GM21390 (cell line): ENCODE measurements around the gene GRAMD4.

ENCODE experiments used
- ATAC-seq: cut with Tn5 transposase; IDR thresholded peaks from one replicate; pipeline ENCODE4 v1.9.1; 2021; ENCODE audit not compliant: unreplicated experiment

Gene GRAMD4

GRCh38 chr22:46653596-46653995 is 33.4 kb downstream of the GRAMD4 start:
- no peak for ATAC-seq

GRCh38 chr22:46654426-46654825 is 34.2 kb downstream of the GRAMD4 start:
- ATAC-seq = no peak

- no peak for ATAC-seq
Measured at GRCh38 chr22:46654927-46655595, 34.9 kb downstream of the GRAMD4 start.

- ATAC-seq = no peak
Measured at GRCh38 chr22:46655861-46656608, 35.8 kb downstream of the GRAMD4 start.

GRCh38 chr22:46656856-46657654 is 36.9 kb downstream of the GRAMD4 start:
- ATAC-seq = no peak

GRCh38 chr22:46657655-46657953 is 37.4 kb downstream of the GRAMD4 start:
- no peak for ATAC-seq

GRCh38 chr22:46657996-46658947 is 38.1 kb downstream of the GRAMD4 start:
- ATAC-seq = no peak

GRCh38 chr22:46659059-46659790 is 39.0 kb downstream of the GRAMD4 start:
- no peak for ATAC-seq

- ATAC-seq = no peak
Measured at GRCh38 chr22:46659791-46660186, 39.6 kb downstream of the GRAMD4 start.

- no peak for ATAC-seq
Measured at GRCh38 chr22:46660604-46661201, 40.5 kb downstream of the GRAMD4 start.

GRCh38 chr22:46661221-46661851 is 41.1 kb downstream of the GRAMD4 start:
- no peak for ATAC-seq

- ATAC-seq = no peak
Measured at GRCh38 chr22:46662226-46662625, 42.0 kb downstream of the GRAMD4 start.

GRCh38 chr22:46663001-46663400 is 42.8 kb downstream of the GRAMD4 start:
- ATAC-seq = no peak

GRCh38 chr22:46663436-46664100 is 43.4 kb downstream of the GRAMD4 start:
- no peak for ATAC-seq

- no peak for ATAC-seq
Measured at GRCh38 chr22:46664301-46664855, 44.2 kb downstream of the GRAMD4 start.

- ATAC-seq = no peak
Measured at GRCh38 chr22:46665151-46665695, 45.0 kb downstream of the GRAMD4 start.

GRCh38 chr22:46665751-46666280 is 45.6 kb downstream of the GRAMD4 start:
- no peak for ATAC-seq
